ENCODE data around the gene HSPA6.
"Not testable (repeated sequence)": the region's sequence is repeated elsewhere in the genome, so short reads cannot be mapped to it uniquely, and the experiment has no call there.

GRCh38 chr1:161554815-161555417 is 30.6 kb downstream of the HSPA6 start:
- TF ChIP-seq, protein P1, sequence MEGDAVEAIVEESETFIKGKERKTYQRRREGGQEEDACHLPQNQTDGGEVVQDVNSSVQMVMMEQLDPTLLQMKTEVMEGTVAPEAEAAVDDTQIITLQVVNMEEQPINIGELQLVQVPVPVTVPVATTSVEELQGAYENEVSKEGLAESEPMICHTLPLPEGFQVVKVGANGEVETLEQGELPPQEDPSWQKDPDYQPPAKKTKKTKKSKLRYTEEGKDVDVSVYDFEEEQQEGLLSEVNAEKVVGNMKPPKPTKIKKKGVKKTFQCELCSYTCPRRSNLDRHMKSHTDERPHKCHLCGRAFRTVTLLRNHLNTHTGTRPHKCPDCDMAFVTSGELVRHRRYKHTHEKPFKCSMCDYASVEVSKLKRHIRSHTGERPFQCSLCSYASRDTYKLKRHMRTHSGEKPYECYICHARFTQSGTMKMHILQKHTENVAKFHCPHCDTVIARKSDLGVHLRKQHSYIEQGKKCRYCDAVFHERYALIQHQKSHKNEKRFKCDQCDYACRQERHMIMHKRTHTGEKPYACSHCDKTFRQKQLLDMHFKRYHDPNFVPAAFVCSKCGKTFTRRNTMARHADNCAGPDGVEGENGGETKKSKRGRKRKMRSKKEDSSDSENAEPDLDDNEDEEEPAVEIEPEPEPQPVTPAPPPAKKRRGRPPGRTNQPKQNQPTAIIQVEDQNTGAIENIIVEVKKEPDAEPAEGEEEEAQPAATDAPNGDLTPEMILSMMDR (IDR thresholded peaks at IDR 0.05; ENCODE audit: borderline replicate concordance, extremely low read depth, low read length, poor library complexity, severe bottlenecking), result not testable (repeated sequence)
- not testable (repeated sequence) for TF ChIP-seq EZH2 (IDR thresholded peaks at IDR 0.05; ENCODE audit: borderline replicate concordance, low read depth, low read length, severe bottlenecking)

Data from DND-41 (cell line).